Measurements from ENCODE around the gene BHLHA15. TPM values are rescaled to one million over a fixed set of nuclear protein-coding genes. Genes with fewer than 3 reads are reported as not detected.

BHLHA15 gene
- total and polyA plus RNA-seq, 2 of the 13 experiments (the other 11 are each of a cell fraction or from before 2014, with no cell fraction given) = 1.9 to 6.1 TPM

DNA sequence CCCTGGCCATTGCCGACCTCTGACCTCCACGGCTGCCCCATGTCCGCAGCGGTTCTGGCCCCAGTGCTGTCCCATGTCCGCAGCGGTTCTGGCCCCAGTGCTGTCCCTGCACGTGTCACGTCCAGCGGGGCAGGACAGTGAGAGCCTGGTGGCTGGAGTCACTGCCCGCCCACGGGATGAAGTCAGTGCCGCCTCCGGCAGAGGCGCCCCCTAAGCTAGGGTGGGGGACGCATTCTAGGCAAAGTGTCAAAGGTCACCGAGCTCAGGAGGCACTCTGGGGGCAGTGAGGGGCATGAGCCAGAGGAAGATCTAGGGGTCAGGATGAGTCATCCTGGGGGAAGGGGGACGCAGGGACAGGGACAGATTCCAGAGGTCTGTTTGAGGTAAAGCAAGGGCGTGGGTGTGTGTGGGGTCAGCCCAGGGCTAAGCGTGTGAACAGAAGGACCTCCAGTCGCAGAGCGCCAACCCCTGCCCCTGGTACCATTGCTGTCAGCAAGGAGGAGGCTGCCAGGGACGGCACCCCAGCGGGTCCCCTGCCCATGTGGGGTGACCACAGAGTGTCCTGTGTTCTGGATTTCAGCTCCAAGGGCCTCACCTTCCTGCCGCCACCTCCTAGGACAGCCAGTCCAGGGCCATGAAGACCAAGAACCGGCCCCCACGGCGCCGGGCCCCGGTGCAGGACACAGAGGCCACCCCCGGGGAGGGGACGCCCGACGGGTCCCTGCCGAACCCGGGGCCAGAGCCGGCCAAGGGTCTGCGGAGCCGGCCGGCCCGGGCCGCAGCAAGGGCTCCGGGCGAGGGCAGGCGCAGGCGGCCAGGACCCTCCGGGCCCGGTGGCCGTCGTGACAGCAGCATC, 665 bp downstream of the BHLHA15 start (continued):
- TF ChIP-seq ARID2 (CRISPR knock-in tag; IDR thresholded peaks at IDR 0.05; ENCODE audit: borderline replicate concordance) (no peak), AKNA (CRISPR knock-in tag; IDR thresholded peaks at IDR 0.05; ENCODE audit: borderline replicate concordance) (no peak), ZNF124 (CRISPR knock-in tag; IDR thresholded peaks at IDR 0.05) (no peak), ZNF598 (CRISPR knock-in tag; IDR thresholded peaks at IDR 0.05; ENCODE audit: borderline replicate concordance) (no peak), SNAI1 (CRISPR knock-in tag; IDR thresholded peaks at IDR 0.05; ENCODE audit: borderline replicate concordance) (no peak), IRX3 (CRISPR knock-in tag; IDR thresholded peaks at IDR 0.05; ENCODE audit: borderline replicate concordance, low read depth) (no peak), ZMYM2 (CRISPR knock-in tag; IDR thresholded peaks at IDR 0.05) (peak; percentile 78; the same call in 1 of the 2 replicates), ATF3 (CRISPR knock-in tag; IDR thresholded peaks at IDR 0.05) (peak; percentile 96), ZIK1 (CRISPR knock-in tag; IDR thresholded peaks at IDR 0.05; ENCODE audit: borderline replicate concordance, low read depth) (no peak), IRF2 (CRISPR knock-in tag; IDR thresholded peaks at IDR 0.05) (no peak), TAF15 (IDR thresholded peaks at IDR 0.05; ENCODE audit: low read depth, low read length, poor library complexity, severe bottlenecking) (no peak), ZNF572 (CRISPR knock-in tag; IDR thresholded peaks at IDR 0.05) (no peak), ZNF607 (CRISPR knock-in tag; IDR thresholded peaks at IDR 0.05; ENCODE audit: borderline replicate concordance) (peak; percentile 25; the same call in 1 of the 2 replicates), ZMYM4 (CRISPR knock-in tag; IDR thresholded peaks at IDR 0.05) (peak; percentile 49; the same call in 1 of the 2 replicates), ZNF180 (CRISPR knock-in tag; IDR thresholded peaks at IDR 0.05; ENCODE audit: borderline replicate concordance, low read depth) (no peak), ZNF431 (CRISPR knock-in tag; IDR thresholded peaks at IDR 0.05; ENCODE audit: borderline replicate concordance, low read depth) (peak; percentile 24; the same call in 1 of the 2 replicates), ZNF101 (CRISPR knock-in tag; IDR thresholded peaks at IDR 0.05; ENCODE audit: borderline replicate concordance, low read depth) (no peak), RFXANK (CRISPR knock-in tag; IDR thresholded peaks at IDR 0.05) (no peak), ZNF264 (CRISPR knock-in tag; IDR thresholded peaks at IDR 0.05) (no peak), ZNF850 (CRISPR knock-in tag; conservative IDR thresholded peaks at IDR 0.05) (0 out of 2 replicates have a peak, but pooled peaks have one; percentile 70)
- TF ChIP-seq, protein P1, sequence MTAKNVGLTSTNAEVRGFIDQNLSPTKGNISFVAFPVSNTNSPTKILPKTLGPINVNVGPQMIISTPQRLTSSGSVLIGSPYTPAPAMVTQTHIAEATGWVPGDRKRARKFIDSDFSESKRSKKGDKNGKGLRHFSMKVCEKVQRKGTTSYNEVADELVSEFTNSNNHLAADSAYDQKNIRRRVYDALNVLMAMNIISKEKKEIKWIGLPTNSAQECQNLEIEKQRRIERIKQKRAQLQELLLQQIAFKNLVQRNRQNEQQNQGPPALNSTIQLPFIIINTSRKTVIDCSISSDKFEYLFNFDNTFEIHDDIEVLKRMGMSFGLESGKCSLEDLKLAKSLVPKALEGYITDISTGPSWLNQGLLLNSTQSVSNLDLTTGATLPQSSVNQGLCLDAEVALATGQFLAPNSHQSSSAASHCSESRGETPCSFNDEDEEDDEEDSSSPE (CRISPR knock-in tag; IDR thresholded peaks at IDR 0.05) = 0 out of 2 replicates have a peak, but pooled peaks have one; percentile 58
- TF ChIP-seq, protein P2, sequence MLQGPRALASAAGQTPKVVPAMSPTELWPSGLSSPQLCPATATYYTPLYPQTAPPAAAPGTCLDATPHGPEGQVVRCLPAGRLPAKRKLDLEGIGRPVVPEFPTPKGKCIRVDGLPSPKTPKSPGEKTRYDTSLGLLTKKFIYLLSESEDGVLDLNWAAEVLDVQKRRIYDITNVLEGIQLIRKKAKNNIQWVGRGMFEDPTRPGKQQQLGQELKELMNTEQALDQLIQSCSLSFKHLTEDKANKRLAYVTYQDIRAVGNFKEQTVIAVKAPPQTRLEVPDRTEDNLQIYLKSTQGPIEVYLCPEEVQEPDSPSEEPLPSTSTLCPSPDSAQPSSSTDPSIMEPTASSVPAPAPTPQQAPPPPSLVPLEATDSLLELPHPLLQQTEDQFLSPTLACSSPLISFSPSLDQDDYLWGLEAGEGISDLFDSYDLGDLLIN (CRISPR knock-in tag; IDR thresholded peaks at IDR 0.05; ENCODE audit: borderline replicate concordance) = no peak

Measured in HepG2 (cell line).